Measurements from ENCODE around the gene APC2.
A peak's percentile ranks its signal among the peaks of the same experiment; 100 is the strongest.
"Not testable (repeated sequence)": the region's sequence is repeated elsewhere in the genome, so short reads cannot be mapped to it uniquely, and the experiment has no call there.

Gene APC2

DNA sequence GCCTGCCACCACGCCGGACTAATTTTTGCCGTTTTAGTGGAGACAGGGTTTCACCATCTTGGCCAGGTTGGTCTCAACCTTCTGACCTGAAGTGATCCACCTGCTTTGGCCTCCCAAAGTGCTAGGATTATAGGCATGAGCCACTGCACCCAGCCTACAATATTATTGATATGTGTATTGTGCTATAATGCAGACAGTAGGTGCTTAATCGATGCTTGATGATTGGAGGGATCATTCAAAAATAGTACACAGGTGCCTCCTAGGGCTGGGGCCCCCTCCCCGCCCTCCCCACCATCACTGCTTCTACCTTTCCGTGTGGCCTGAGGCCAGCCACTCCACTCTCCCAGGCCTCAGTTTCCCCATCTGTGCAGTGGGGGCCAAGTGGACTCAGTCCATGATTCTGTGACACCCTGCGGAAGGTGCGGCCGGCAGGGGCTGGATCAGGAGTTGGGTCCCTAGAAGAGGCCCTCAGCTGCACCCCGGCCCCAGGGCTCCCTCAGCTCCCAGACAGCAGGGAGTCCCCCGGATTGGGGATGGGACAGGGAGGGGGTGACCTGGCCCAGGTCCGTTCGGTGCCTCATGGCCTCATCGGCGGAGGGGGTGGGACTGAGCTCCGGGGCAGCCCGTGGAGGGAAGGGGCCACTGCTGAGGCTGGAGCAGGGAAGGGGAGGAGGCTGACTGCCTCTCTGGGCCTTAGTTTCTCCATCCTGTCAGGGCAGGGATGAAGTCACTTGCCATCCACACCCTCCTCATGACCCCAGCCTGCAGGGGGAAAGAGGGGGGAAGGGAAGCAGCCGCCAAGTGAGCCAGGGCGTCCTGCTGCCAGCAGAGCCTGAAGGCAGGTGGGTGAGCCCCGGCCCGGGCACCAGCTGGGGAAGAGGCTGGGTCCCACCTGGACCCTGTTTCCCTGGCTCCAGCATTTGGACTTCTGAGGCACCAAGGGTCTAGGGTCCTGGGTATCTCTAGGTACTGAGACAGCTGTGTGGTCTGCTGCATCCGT, 61.7 kb downstream of the APC2 start:
- no peak for DNase-seq (ENCODE audit: low read depth)

DNA sequence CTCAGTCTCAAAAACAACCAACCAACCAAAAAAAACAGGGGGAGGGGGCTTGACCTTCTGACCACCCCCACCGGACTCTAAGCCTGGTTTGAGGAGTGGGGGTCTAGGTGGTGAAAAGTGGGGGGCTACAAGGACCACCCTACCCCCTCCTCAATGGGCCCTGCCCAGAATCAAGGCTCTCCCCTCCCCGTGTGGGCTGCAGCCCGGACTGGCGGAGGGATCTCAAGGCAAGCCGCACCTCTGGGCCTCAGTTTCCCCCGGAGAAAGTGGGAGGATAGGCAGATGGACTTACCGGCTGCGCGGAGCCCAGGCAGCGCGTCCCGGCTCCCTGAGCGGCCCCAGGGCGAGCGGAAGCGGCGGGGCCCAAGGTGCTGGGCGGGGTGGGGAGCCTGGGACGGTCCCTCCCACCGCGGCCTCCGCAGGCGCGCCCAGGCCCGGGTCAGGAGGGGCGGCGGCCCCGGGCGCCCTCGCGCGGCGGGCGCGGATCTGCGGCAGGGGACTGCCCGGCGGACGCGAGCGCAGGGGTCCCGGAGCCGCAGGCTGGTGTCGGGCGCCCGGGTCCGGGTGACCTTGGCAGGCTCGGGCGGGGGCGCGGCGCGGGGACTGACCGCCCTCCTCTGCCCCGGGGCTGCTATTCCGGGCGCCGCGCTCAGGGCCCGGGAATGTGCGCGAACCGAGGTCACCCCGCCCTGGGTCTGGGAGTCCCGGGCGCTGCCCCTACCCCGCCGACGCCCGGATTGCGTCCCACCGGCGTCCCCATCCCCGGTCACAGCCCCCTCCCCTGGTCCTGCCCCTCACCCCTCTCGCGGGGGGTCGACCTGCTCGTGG, 63.0 kb downstream of the APC2 start, which contains the start of gene ADAMTSL5:
Gene ADAMTSL5, minus strand, starts transcription at position 349 of the 828 bp plus-strand sequence. CDS start 2,076 bp downstream, outside the sequence.
- no peak for DNase-seq (ENCODE audit: low read depth)

DNA sequence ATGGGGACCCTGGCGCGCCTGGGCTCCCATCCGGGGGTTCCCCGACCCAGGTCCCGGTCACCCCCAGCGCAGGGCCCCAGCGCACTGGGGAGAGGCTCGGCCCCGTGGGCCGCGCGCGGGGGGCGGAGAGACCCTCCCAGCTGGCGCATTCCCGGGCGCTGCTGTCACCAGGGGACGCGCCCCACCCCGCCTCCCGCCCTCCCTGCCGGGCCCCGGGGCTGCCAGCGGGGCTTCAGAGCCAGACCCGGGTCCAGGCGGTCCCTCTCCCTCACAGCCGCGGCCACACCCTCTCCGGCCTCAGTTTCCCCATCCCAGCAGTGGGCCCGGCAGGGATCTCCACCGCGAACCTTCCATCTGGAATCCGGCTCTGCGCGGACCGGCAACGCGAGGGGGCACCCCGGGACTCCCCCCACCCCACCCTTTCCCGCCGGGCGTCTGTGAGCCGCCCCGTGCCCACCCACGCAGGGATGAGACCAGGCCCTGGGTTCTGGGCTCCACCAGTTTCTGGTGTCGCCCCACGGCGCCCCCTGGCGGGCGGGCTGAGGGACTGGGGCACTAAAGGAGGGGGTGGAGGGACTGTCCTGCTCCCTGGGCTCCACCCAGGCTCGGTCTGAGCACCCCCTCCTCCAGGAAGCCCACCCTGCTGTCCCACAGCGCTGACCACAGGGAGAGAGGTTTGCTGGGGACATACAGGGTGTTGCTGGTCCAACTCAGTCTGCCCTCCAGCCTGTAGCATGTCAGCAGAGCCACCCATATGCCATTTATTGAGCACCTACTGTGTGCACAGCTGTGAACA, 63.8 kb downstream of the APC2 start:
- peak; percentile 62 for DNase-seq (ENCODE audit: low read depth)

DNA sequence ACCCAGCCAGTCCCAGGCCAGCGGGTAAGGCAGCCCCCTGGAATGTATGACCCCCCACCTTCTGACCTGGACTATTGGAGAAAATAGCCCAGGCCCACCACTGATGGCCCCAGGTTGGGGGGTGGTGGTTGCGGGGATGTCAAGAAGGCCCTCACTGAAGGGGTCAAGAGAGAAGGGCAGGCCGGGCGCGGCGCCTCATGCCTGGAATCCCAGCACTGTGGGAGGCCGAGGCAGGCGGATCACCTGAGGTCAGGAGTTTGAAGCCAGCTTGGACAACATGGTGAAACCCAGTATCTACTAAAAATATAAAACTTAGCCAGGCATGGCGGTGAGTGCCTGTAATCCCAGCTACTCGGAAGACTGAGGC, 64.4 kb downstream of the APC2 start:
- DNase-seq (ENCODE audit: low read depth) = no peak

DNA sequence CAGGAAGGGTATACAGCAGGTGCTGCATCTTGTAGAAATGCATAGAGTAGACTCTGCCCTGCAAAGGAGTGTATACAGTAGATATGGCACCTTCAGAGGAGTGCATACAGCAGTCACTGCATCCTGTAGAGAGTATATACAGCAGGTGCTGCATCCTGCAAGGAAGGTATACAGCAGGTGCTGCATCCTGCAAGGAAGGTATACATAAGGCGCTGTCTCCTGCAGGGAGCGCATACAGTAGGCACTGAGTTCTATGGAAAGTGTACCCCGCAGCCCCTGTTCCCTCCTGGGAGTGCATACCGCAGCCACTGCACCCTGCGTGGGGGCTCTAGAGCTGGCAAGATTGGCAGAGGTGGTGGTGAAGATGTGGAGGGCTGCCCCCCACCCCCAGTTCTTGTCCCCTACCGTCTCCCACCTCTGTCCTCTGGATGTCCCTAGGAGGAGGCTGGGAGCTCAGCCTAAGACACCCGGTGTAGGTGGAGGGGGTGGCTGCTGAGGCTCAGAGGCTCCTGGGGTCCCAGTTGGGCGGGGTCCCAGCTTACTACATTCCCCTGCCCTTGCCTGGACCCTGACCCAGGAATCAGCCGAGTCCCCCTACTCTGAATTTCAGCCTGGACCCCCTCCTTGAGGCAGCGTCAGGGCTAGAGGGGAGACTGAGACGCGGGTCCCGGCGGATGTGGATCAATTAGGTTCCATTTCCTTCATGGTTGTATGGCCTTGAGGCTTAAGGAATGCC, 65.2 kb downstream of the APC2 start:
- DNase-seq (ENCODE audit: low read depth) = no peak

DNA sequence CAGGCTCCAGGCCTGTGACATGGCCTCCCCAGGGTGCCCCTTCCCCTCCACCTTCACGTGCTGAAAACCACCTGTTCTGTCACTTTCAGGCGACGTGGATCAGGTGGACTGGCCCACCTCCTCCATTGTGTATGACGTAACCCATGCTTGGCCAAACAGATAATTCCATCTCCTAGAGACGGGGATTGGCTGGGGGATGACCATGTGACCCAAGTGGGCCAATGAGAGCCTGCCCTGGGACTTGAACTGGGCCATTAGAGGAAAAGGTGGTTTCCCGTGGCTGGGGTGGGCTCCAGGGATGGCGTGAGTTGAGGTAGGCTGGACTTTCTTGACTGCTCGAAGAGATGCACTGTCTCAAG, 66.5 kb downstream of the APC2 start:
- no peak for DNase-seq (ENCODE audit: low read depth)

DNA sequence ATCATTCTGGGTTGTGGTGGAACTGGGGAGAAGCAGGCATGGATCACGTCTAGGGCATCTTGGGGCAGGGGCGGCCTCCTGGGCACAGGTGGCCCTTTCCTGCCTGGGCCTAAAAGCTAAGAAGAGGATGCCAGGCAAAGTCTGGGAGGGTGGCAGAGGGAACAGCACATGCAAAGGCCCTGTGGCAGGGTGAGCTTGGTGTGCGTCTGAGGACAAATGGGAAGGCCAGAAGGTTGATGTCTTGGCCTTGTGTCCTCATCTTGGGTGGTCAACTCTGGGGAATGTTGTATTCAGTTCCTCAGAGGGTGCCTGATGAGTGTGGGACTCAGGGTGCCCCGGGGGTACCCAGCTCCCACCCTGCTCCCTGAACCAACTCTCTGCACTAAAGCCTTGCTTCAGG, 68.5 kb downstream of the APC2 start:
- DNase-seq (ENCODE audit: low read depth) = no peak

DNA sequence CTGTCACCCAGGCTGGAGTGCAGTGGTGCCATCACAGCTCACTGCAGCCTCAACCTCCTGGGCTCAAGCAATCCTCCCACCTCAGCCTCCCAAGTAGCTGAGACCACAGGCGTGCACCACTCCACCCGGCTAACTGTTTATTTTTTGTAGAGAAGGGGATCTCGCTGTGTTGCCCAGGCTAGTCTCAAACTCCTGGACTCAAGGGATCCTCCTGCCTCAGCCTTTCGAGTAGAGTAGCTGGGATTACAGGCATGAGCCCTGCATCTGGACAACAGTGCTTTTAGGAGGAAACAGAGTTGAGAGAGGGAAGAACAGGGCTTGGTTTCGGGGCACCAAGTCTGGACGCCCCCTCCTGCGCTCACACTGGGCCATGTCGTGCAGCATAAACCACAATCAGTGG, 69.9 kb downstream of the APC2 start:
- DNase-seq (ENCODE audit: low read depth) = not testable (repeated sequence)

DNA sequence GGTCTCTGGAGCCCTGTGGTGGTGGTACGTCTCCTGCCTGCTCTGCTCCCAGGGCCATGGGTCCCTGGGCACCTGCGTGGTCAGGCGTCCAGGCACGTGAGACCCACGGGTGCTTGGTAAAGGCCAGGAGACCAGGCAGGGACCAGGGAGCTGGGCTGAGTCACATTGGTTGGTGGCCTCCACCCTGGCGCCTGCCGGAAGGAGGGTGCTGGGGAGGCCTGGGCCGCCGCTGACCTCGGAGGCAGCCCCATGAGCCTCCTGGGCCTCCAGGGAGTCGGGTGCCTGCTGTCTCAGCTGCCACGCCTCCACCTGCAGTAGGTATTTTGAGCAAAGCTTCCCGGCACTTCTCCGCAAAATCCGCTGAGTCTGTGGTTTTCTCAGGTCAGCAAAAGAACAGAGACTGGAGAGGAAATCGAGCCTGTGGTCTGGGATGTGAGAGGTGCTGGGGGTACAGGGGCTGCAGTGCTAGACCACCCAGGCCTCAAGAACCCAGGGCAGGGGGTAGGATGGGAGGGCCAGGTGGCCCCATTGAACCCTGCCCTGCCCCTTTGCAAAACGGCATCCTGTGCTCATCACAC, 70.4 kb downstream of the APC2 start:
- no peak for DNase-seq (ENCODE audit: low read depth)

DNA sequence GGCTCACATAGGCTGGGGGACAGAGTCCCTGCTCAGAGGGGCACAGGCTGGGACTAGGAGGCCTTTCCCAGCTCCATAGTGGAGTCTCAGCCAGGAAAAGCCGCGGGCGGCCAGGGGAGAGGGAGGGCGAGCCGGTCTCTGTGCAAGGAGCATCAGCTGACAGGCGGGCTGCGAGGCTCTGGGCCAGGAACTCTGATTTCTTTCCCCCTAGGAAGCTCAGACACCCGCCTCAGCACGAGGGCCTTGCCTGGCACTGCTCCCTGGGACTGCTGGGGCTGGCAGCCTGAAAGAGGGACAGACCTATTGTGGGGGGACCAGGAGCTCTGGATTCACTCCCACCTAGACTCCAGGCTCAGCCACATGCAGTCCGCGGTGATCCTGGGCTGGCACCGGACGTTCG, 71.7 kb downstream of the APC2 start:
- DNase-seq (ENCODE audit: low read depth) = no peak

DNA sequence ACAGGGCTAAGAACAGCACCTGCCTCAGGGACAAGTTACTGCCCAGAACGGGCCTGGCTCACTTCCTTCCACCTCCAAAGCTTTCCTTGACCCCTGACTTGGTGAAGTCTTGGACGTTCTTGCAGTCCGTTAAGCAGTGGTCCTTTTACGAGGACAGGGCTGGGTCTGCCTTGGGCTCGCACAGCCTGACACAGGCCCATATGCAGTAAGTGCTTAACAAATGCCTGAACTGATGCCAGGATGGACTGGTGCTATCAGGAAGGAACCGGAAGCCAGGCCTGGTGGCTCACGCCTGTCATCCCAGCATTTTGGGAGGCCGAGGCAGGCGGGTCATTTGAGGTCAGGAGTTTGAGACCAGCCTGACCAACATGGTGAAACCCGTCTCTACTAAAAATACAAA, 72.1 kb downstream of the APC2 start:
- DNase-seq (ENCODE audit: low read depth) = no peak

DNA sequence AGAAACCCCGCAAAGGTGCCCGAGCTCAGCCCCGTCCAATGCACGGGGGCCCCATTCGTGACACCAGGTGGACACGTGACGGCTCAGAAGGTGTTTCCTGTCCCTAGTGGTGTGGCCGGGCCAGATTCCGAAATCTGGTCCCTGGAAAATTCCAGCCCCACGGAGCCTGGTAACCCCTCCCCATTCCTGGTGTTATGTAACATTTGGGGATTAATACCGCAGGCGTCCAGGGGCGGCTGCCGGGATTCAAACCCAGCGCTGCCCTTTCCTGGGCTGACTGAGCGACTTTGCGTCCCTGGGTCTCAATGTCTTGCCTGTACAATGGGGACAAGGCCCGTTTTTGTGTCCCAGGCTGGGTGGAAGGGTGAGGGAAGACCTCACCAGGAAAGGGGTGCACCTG, 72.9 kb downstream of the APC2 start:
- DNase-seq (ENCODE audit: low read depth) = no peak

Data from CMK (cell line).